ENCODE data around the gene ADGRV1. TPM values are rescaled to one million over a fixed set of nuclear protein-coding genes. Genes with fewer than 3 reads are reported as not detected.

The ADGRV1 gene
- total and polyA plus RNA-seq, 9 of the 15 experiments (the other 6 are each of a cell fraction or from before 2014, with no cell fraction given): 21.7 to 156 (median 58.2) TPM

GRCh38 chr5:90641528-90641927 is 82.9 kb downstream of the ADGRV1 start (continued):
- TF ChIP-seq, protein P1, sequence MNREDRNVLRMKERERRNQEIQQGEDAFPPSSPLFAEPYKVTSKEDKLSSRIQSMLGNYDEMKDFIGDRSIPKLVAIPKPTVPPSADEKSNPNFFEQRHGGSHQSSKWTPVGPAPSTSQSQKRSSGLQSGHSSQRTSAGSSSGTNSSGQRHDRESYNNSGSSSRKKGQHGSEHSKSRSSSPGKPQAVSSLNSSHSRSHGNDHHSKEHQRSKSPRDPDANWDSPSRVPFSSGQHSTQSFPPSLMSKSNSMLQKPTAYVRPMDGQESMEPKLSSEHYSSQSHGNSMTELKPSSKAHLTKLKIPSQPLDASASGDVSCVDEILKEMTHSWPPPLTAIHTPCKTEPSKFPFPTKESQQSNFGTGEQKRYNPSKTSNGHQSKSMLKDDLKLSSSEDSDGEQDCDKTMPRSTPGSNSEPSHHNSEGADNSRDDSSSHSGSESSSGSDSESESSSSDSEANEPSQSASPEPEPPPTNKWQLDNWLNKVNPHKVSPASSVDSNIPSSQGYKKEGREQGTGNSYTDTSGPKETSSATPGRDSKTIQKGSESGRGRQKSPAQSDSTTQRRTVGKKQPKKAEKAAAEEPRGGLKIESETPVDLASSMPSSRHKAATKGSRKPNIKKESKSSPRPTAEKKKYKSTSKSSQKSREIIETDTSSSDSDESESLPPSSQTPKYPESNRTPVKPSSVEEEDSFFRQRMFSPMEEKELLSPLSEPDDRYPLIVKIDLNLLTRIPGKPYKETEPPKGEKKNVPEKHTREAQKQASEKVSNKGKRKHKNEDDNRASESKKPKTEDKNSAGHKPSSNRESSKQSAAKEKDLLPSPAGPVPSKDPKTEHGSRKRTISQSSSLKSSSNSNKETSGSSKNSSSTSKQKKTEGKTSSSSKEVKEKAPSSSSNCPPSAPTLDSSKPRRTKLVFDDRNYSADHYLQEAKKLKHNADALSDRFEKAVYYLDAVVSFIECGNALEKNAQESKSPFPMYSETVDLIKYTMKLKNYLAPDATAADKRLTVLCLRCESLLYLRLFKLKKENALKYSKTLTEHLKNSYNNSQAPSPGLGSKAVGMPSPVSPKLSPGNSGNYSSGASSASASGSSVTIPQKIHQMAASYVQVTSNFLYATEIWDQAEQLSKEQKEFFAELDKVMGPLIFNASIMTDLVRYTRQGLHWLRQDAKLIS (CRISPR knock-in tag; IDR thresholded peaks at IDR 0.05): no peak
- no peak for TF ChIP-seq PHF21A (IDR thresholded peaks at IDR 0.05; ENCODE audit: borderline replicate concordance, low read depth)
- no peak for TF ChIP-seq ZNF77 (CRISPR knock-in tag; IDR thresholded peaks at IDR 0.05)
- no peak for TF ChIP-seq HDAC1 (IDR thresholded peaks at IDR 0.05)
- no peak for TF ChIP-seq SREBF1 (IDR thresholded peaks at IDR 0.05; ENCODE audit: borderline replicate concordance, low read depth, low read length)
- TF ChIP-seq GTF2E2 (tag; IDR thresholded peaks at IDR 0.05): no peak
- TF ChIP-seq SIRT6 (IDR thresholded peaks at IDR 0.05; ENCODE audit: low read depth, low read length): no peak
- no peak for TF ChIP-seq ELK1 (CRISPR knock-in tag; IDR thresholded peaks at IDR 0.05)
- no peak for TF ChIP-seq DLX4 (CRISPR knock-in tag; IDR thresholded peaks at IDR 0.05)
- TF ChIP-seq MAFG (tag; conservative IDR thresholded peaks at IDR 0.05): no peak
- no peak for TF ChIP-seq ATF7 (IDR thresholded peaks at IDR 0.05)
- TF ChIP-seq, protein P2, sequence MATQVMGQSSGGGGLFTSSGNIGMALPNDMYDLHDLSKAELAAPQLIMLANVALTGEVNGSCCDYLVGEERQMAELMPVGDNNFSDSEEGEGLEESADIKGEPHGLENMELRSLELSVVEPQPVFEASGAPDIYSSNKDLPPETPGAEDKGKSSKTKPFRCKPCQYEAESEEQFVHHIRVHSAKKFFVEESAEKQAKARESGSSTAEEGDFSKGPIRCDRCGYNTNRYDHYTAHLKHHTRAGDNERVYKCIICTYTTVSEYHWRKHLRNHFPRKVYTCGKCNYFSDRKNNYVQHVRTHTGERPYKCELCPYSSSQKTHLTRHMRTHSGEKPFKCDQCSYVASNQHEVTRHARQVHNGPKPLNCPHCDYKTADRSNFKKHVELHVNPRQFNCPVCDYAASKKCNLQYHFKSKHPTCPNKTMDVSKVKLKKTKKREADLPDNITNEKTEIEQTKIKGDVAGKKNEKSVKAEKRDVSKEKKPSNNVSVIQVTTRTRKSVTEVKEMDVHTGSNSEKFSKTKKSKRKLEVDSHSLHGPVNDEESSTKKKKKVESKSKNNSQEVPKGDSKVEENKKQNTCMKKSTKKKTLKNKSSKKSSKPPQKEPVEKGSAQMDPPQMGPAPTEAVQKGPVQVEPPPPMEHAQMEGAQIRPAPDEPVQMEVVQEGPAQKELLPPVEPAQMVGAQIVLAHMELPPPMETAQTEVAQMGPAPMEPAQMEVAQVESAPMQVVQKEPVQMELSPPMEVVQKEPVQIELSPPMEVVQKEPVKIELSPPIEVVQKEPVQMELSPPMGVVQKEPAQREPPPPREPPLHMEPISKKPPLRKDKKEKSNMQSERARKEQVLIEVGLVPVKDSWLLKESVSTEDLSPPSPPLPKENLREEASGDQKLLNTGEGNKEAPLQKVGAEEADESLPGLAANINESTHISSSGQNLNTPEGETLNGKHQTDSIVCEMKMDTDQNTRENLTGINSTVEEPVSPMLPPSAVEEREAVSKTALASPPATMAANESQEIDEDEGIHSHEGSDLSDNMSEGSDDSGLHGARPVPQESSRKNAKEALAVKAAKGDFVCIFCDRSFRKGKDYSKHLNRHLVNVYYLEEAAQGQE (IDR thresholded peaks at IDR 0.05; ENCODE audit: borderline replicate concordance): no peak
- TF ChIP-seq, protein P2 (CRISPR knock-in tag; IDR thresholded peaks at IDR 0.05; ENCODE audit: low read depth): no peak
- no peak for TF ChIP-seq NONO (IDR thresholded peaks at IDR 0.05; ENCODE audit: low read depth in 2 of 2, low read length in 1 of 2)
- TF ChIP-seq CREBBP (IDR thresholded peaks at IDR 0.05; ENCODE audit: low read depth, low read length): no peak
- TF ChIP-seq XRCC5 (IDR thresholded peaks at IDR 0.05; ENCODE audit: low read depth, low read length): no peak

All from K562 (cell line).